Measurements from ENCODE around the gene SLC16A10.
A peak's percentile ranks its signal among the peaks of the same experiment; 100 is the strongest.
"Not testable (repeated sequence)": the region's sequence is repeated elsewhere in the genome, so short reads cannot be mapped to it uniquely, and the experiment has no call there.

Gene SLC16A10

GRCh38 chr6:111177131-111177530 lies 89.8 kb downstream of the SLC16A10 start:
- DNase-seq: no peak
- TF ChIP-seq GATA1 (IDR thresholded peaks at IDR 0.05; ENCODE audit: low read depth, low read length) (no peak), POLR2A (IDR thresholded peaks at IDR 0.05; ENCODE audit: low read length) (no peak)

- no peak for DNase-seq
- no peak for TF ChIP-seq GATA1 (IDR thresholded peaks at IDR 0.05; ENCODE audit: low read depth, low read length)
- no peak for TF ChIP-seq POLR2A (IDR thresholded peaks at IDR 0.05; ENCODE audit: low read length)
Measured at GRCh38 chr6:111183702-111184517, 96.6 kb downstream of the SLC16A10 start.

DNA sequence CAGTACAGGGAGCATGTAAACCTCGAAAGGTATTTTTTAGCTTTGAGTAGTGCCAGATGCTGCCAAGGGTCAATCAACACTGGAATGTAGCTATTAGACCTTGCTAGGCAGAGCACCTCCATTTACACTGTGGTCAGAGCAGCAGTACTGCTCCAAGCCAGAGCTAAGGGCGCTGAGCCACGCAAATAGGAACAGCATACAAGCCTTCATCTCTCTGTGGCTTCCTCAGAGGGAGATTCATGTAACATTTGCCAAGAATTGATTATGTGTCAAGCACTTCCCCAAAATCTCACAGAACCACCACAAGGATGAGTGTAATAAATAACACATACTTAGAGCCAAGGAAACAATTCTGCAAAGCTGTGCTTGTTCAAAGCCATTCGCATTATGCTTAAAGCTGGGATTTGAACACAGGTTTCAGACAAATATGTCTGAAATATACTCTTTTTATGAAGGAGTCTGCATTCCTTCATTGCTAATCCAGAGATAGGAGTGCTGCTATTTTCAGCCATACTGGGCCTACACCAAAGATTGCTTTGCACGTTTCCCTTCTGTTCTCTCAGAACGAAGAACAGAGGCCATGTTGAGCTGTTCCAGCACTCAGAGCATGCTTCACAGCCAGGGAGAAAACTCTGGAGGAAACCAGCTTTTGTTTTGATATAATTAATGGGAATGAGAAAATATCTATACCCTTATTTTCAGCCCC lies 97.7 kb downstream of the SLC16A10 start:
- no peak for TF ChIP-seq GATA1 (IDR thresholded peaks at IDR 0.05; ENCODE audit: low read depth, low read length)
- no peak for TF ChIP-seq POLR2A (IDR thresholded peaks at IDR 0.05; ENCODE audit: low read length)
- DNase-seq: no peak

DNA sequence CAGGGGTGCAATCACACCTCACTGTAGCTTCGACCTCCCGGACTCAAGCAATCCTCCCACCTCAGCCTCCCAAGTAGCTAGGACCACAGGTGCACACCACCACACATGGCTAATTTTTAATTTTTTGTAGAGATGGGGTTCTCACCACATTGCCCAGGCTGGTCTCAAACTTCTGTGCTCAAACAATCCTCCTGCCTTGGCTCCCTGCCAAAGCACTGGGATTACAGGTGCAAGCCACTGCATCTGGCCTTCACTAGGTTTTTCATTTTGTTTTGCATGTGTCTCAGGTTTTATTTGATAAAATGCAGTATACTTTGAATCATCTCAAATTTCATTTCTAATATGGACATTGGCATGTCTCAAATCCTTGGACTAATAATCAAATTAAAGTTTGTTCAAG lies 98.7 kb downstream of the SLC16A10 start:
- no peak for TF ChIP-seq POLR2A (IDR thresholded peaks at IDR 0.05; ENCODE audit: low read length)
- TF ChIP-seq GATA1 (IDR thresholded peaks at IDR 0.05; ENCODE audit: low read depth, low read length): no peak
- DNase-seq: no peak

DNA sequence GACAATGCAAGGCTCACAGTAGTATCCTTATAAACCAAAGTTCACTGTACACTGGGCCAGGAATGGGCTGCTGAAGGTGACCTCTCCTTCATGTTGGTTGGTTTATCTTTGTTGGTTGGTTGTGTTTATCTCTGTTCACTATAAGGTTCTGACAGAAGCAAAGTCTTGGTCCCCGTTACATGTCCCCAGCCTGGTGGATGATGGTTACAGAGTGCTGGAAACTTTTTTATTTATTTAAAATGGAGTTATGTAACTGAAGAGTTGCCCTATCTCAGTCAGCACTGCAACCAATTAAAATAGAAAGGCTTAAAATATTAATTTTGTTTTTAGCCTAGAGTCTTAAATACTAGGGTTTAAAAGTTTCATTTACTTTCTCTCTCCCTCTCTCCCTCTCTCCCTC lies 100.6 kb downstream of the SLC16A10 start:
- DNase-seq: no peak
- TF ChIP-seq POLR2A (IDR thresholded peaks at IDR 0.05; ENCODE audit: low read length) (no peak), GATA1 (IDR thresholded peaks at IDR 0.05; ENCODE audit: low read depth, low read length) (no peak)

GRCh38 chr6:111189666-111190210 lies 102.4 kb downstream of the SLC16A10 start:
- not testable (repeated sequence) for DNase-seq

GRCh38 chr6:111190637-111191036 lies 103.3 kb downstream of the SLC16A10 start:
- DNase-seq: no peak
- TF ChIP-seq GATA1 (IDR thresholded peaks at IDR 0.05; ENCODE audit: low read depth, low read length) (no peak), POLR2A (IDR thresholded peaks at IDR 0.05; ENCODE audit: low read length) (no peak)

DNA sequence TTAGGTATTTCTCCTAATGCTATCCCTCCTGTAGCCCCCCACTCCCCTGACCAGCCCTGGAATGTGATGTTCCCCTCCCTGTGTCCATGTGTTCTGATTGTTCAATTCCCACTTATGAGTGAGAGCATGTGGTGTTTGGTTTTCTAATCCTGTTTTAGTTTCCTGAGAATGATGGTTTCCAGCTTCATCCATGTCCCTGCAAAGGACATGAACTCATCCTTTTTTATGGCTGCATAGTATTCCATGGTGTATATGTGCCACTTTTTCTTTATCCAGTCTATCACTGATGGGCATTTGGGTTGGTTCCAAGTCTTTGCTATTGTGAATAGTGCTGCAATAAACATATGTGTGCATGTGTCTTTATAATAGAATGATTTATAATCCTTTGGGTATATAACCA lies 103.8 kb downstream of the SLC16A10 start:
- not testable (repeated sequence) for DNase-seq

DNA sequence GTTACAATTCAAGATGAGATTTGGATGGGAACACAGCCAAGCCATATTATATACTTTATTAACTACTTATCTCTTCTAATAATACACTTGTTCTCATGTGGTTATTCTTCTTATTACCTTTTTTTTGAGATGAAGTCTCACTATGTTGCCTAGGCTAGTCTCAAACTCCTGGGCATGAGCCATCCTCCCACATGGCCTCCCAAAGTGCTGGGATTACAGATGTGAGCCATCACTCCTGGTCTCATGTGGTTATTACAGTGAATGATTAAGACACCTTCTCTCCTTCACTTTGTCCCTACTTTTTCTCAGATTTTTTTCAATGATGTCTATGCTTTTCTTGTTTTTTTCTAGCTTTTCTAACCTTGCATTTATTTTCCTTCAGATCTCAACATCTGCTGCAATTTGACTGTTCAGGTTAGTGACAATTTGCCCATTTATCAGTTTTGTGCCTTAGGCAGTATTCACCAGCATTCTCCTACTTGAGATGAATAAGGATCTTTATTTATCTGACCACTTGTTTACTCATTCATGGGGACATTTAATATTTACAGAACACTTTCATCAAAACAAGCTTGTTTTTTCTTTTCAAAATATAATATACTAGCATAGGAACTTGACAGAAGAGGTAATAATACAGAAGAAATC lies 105.7 kb downstream of the SLC16A10 start:
- no peak for DNase-seq
- TF ChIP-seq GATA1 (IDR thresholded peaks at IDR 0.05; ENCODE audit: low read depth, low read length) (no peak), POLR2A (IDR thresholded peaks at IDR 0.05; ENCODE audit: low read length) (no peak)

DNA sequence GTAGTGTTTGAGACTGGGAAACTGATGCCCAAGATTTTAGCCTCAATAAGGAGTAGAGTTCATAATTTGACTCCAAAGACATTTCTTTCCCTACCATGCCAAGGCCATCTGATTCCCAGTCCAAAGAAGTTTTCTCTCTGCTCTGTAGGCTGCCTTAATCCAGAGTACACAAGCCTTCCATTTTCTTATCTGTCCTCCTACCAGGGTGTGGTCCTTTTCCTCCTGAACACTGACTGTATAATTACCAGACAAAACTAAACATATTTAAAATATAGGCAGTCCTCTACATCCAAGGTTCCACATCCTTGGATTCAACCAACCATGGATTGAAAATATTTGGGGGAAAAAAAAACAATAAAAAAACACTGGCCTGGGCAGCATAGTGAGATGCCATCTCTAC lies 108.4 kb downstream of the SLC16A10 start:
- TF ChIP-seq GATA1 (IDR thresholded peaks at IDR 0.05; ENCODE audit: low read depth, low read length) (peak; percentile 26), POLR2A (IDR thresholded peaks at IDR 0.05; ENCODE audit: low read length) (no peak)
- peak; percentile 45 to 51 for DNase-seq

- TF ChIP-seq GATA1 (IDR thresholded peaks at IDR 0.05; ENCODE audit: low read depth, low read length) (no peak), POLR2A (IDR thresholded peaks at IDR 0.05; ENCODE audit: low read length) (no peak)
- DNase-seq: no peak
Measured at GRCh38 chr6:111198841-111199240, 111.5 kb downstream of the SLC16A10 start.

DNA sequence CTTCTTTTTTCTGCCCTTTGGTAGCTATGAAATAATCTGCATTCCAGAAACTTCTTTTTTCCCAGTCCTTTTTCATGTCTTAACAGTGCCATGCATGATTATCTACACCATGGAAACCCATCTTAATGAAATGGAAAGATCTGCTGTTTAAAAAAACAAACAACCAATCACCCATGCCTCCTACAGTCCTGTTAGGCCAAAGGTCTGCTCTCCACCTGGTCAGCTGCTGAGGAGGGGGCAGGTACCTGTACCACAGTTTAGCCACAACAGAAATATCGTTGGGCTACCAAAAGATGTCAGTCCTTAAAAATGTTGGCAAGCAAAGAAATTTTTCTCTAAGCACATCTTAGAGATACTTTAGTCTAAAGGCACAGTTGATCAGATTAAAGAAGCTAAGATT lies 112.6 kb downstream of the SLC16A10 start:
- TF ChIP-seq GATA1 (IDR thresholded peaks at IDR 0.05; ENCODE audit: low read depth, low read length): no peak
- no peak for TF ChIP-seq POLR2A (IDR thresholded peaks at IDR 0.05; ENCODE audit: low read length)

GRCh38 chr6:111200350-111201243 lies 113.3 kb downstream of the SLC16A10 start:
- TF ChIP-seq POLR2A (IDR thresholded peaks at IDR 0.05; ENCODE audit: low read length) (no peak), GATA1 (IDR thresholded peaks at IDR 0.05; ENCODE audit: low read depth, low read length) (no peak)
- no peak for DNase-seq

More for the DNA sequence above, 112.6 kb downstream of the SLC16A10 start:
- no peak for DNase-seq

- peak; percentile 46 to 83 for DNase-seq
- TF ChIP-seq POLR2A (IDR thresholded peaks at IDR 0.05; ENCODE audit: low read length) (no peak), GATA1 (IDR thresholded peaks at IDR 0.05; ENCODE audit: low read depth, low read length) (no peak)
Measured at GRCh38 chr6:111201244-111201554, 113.9 kb downstream of the SLC16A10 start.
